Measurements from ENCODE around the gene LSM14A. TPM values are rescaled to one million over a fixed set of nuclear protein-coding genes. Genes with fewer than 3 reads are reported as not detected.

The LSM14A gene
- total RNA-seq, 4 donors from 2014 or later: 51.5 to 110 (median 62.9) TPM

DNA sequence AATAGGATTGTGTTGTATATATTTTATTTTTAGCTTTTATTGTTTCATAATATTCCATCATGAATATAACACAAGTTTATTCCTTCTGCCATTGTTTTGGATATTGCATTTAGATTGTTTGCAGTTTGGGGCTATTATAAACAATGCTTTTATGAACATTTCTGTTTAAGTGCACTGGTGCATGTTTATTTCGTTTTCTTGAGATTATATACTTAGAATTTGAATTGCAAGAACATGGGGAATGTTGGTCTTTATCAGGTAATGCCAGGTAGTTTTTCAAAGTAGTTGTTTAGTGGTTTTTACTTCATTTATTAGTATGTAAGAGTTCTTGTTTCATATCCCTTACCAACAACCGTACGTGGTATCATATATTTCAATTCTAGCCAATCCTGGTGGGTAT, 4.3 kb downstream of the LSM14A start:
- TF ChIP-seq CTCF (IDR thresholded peaks at IDR 0.05) (no peak), POLR2A (IDR thresholded peaks at IDR 0.05) (no peak)
- no peak overlapping the region for H3K4me3 ChIP-seq
- H3K36me3 ChIP-seq: peaks cover 0 to 12% (median 0%) of the 10 kb centered on the region in 3 donors
- H3K4me1 ChIP-seq: peaks cover 9 to 90% (median 49%) of the 10 kb centered on the region in 3 donors
- no peaks in the 10 kb centered on the region for H3K9me3 ChIP-seq
- intact Hi-C loops (cut with DNase I): no loop called here
- H3K27me3 ChIP-seq: no peaks in the 10 kb centered on the region
- no peak overlapping the region for H3K27ac ChIP-seq
- 23 to 25% methylated on average over 3 of the region's 3 CpGs for WGBS, 2 donors
- no peak for DNase-seq

DNA sequence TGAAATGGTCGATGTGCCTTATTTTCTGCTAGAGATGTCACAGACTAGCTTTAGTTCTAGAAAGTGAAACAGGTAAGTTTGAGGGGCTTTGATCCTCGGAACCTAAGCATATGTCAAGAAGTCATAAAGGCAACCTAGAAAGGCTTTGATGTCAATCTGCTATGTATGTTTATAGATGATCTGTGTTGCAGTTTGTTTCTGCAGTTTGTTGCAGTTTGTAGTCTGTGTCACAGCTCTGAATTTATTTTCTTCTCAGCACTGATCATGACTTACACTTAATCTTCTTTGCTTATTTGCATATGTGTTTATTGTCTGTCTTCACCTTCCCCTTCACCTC, 5.9 kb downstream of the LSM14A start:
- 48 to 60% methylated on average over 2 of the region's 2 CpGs for WGBS, 2 donors
- H3K27ac ChIP-seq: no peak overlapping the region

GRCh38 chr19:34179066-34179465, 6.8 kb downstream of the LSM14A start:
- Histone ChIP-seq H3K4me1 (peaks cover 9 to 90% (median 44%) of the 10 kb centered on the region in 3 donors), H3K4me3 (no peak overlapping the region), H3K27ac (no peak overlapping the region), H3K36me3 (peaks cover 0 to 12% (median 0%) of the 10 kb centered on the region in 3 donors), H3K27me3 (no peaks in the 10 kb centered on the region), H3K9me3 (no peaks in the 10 kb centered on the region)
- no peak for TF ChIP-seq POLR2A (IDR thresholded peaks at IDR 0.05)
- no peak for TF ChIP-seq CTCF (IDR thresholded peaks at IDR 0.05)
- 20 to 63% methylated on average over 2 of the region's 2 CpGs for WGBS, 2 donors
- no peak for DNase-seq
- intact Hi-C loops (cut with DNase I): no loop called here

More for the DNA sequence above, 5.9 kb downstream of the LSM14A start:
- intact Hi-C loops (cut with DNase I): no loop called here
- peaks cover 9 to 90% (median 49%) of the 10 kb centered on the region in 3 donors for H3K4me1 ChIP-seq
- no peak for DNase-seq
- H3K9me3 ChIP-seq: no peaks in the 10 kb centered on the region
- H3K4me3 ChIP-seq: peak overlapping the region in 1 of 4 donors; percentile 5
- no peaks in the 10 kb centered on the region for H3K27me3 ChIP-seq
- no peak for TF ChIP-seq CTCF (IDR thresholded peaks at IDR 0.05)
- no peak for TF ChIP-seq POLR2A (IDR thresholded peaks at IDR 0.05)
- peaks cover 0 to 12% (median 0%) of the 10 kb centered on the region in 3 donors for H3K36me3 ChIP-seq

DNA sequence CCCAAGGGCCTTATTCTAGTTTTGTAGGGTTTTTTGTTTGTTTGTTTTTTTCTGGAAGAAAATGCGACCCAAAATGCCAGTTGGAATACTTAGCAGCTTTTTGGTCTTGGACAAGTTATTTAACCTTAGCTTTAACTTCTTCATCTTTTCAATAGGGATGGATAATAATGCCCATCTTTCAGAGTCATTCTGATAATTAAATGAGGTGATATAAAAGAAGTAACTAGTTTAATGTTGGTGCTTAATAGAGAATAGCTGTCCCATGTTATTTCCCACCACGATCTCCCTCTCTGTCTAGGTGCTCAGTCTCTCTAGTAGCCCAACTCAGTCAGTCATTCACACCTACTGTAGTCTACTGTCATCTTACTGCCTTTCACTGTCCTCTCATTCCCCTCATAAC, 8.0 kb downstream of the LSM14A start:
- peaks cover 5 to 90% (median 44%) of the 10 kb centered on the region in 3 donors for H3K4me1 ChIP-seq
- WGBS, 2 donors: 88 to 91% methylated on average over 2 of the region's 2 CpGs
- H3K4me3 ChIP-seq: no peak overlapping the region
- no peaks in the 10 kb centered on the region for H3K9me3 ChIP-seq
- no peaks in the 10 kb centered on the region for H3K27me3 ChIP-seq
- H3K27ac ChIP-seq: no peak overlapping the region
- intact Hi-C loops (cut with DNase I): no loop called here
- H3K36me3 ChIP-seq: peaks cover 0 to 12% (median 0%) of the 10 kb centered on the region in 3 donors
- no peak for TF ChIP-seq CTCF (IDR thresholded peaks at IDR 0.05)
- no peak for TF ChIP-seq POLR2A (IDR thresholded peaks at IDR 0.05)
- DNase-seq: no peak

- Histone ChIP-seq H3K4me3 (no peak overlapping the region), H3K9me3 (no peaks in the 10 kb centered on the region), H3K4me1 (peaks cover 4 to 90% (median 46%) of the 10 kb centered on the region in 3 donors), H3K36me3 (peaks cover 0 to 12% (median 0%) of the 10 kb centered on the region in 3 donors), H3K27ac (no peak overlapping the region), H3K27me3 (no peaks in the 10 kb centered on the region)
- intact Hi-C loops (cut with DNase I): no loop called here
- WGBS, 2 donors: 78 to 85% methylated on average over 5 of the region's 5 CpGs
- TF ChIP-seq CTCF (IDR thresholded peaks at IDR 0.05) (no peak), POLR2A (IDR thresholded peaks at IDR 0.05) (no peak)
- DNase-seq: no peak
Measured at GRCh38 chr19:34180709-34181108, 8.4 kb downstream of the LSM14A start.
